Measurements from ENCODE around the gene AJAP1.

AJAP1 gene

DNA sequence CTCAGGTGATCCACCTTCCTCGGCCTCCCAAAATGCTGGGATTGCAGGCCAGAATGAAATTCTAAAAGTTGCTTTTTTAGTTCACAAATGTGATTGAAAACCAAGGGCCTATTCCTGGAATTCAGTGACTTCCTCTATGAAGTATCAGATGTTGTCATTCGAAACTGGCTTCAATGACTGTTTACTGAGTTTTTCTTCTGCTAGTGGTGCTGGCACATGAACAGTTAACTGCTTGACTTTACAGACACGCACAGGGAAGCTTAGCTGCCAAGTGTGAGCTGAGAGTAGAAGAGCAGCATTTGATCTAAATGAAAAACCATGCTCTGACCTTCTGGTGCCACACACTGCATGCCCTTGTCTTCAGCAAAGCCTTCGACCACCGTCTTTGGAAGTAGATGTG, 32.8 kb upstream of the AJAP1 start:
- TF ChIP-seq MYC (IDR thresholded peaks at IDR 0.05; ENCODE audit: low read depth, low read length) (no peak), POLR2A (IDR thresholded peaks at IDR 0.05; ENCODE audit: extremely low read depth, insufficient read length) (no peak), CTCF (IDR thresholded peaks at IDR 0.05; ENCODE audit: low read depth, low read length) (no peak), MAX (IDR thresholded peaks at IDR 0.05; ENCODE audit: low read depth, low read length) (no peak)
- no peak for DNase-seq (ENCODE audit: low read depth)
- no peak overlapping the region for H3K4me3 ChIP-seq (ENCODE audit: low read depth, low read length)

DNA sequence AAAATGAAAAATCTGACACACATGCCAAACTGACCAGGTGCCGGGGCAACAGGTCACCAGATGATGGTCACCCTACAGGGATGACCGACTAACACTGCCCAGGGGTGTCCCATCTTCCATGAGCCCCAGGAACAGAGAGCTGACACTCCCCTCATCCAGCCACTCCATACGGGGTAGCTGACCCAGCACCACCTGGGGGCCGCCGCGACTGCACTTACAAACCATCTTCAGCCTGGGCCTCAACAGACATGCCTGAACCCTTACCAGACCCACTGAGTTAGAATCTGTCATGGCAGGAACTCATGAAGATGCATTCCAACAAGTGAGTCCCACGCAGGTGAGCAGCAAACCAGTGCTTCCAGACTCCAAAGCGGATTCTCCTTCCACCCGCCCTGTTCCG, 31.6 kb upstream of the AJAP1 start:
- DNase-seq (ENCODE audit: low read depth): no peak
- TF ChIP-seq POLR2A (IDR thresholded peaks at IDR 0.05; ENCODE audit: extremely low read depth, insufficient read length) (no peak), MAX (IDR thresholded peaks at IDR 0.05; ENCODE audit: low read depth, low read length) (no peak), CTCF (IDR thresholded peaks at IDR 0.05; ENCODE audit: low read depth, low read length) (no peak), MYC (IDR thresholded peaks at IDR 0.05; ENCODE audit: low read depth, low read length) (no peak)
- H3K4me3 ChIP-seq (ENCODE audit: low read depth, low read length): no peak overlapping the region

DNA sequence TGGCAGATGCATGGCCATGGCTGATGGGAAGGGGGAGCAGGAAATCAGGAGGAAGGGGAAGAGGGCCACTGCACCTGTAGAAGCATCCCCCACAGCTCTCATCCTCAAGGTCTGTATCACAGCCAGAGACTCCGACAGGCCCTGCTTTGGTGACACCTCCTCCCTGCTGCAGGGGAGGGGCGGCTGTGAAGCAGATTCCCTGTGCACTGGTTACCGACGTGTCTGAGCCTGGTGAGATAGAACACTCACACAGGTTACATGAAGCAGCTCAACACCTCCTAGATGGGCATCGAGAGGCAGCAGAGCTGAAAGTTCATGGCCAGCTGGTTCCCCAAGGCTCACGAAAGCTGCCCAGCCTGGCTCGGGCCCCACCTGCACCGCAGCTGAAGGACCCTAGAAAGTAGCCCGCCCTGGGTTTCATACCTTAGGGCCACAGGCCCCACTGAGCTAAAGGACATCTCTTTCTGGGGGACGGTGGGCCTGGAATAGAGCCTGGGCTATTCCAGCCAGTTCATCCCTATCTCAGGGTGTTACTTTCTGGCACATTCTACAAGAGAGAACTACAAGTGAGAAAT, 30.2 kb upstream of the AJAP1 start:
- H3K4me3 ChIP-seq (ENCODE audit: low read depth, low read length): no peak overlapping the region
- DNase-seq (ENCODE audit: low read depth): no peak
- TF ChIP-seq MYC (IDR thresholded peaks at IDR 0.05; ENCODE audit: low read depth, low read length): no peak
- no peak for TF ChIP-seq MAX (IDR thresholded peaks at IDR 0.05; ENCODE audit: low read depth, low read length)
- TF ChIP-seq POLR2A (IDR thresholded peaks at IDR 0.05; ENCODE audit: extremely low read depth, insufficient read length): no peak
- no peak for TF ChIP-seq CTCF (IDR thresholded peaks at IDR 0.05; ENCODE audit: low read depth, low read length)

DNA sequence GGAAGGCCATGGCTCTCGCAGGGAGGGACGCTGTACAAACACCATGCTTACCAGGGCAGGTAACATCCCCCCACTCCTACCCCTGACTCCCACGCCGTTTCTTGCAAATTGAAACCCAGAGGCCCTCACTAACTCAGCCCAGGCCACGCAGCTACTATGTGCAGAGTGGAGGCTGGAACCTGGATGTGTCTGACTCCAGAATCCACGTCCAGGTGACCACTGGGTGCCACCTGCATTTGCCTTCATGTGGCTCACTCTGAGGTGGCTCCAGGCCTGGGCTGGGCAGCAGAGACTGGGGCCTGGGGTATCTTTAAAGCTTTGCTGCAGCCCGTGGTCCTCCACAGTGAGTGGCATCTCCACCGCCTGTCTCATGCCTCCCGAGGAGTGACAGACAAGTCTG, 29.6 kb upstream of the AJAP1 start:
- no peak overlapping the region for H3K4me3 ChIP-seq (ENCODE audit: low read depth, low read length)
- TF ChIP-seq MYC (IDR thresholded peaks at IDR 0.05; ENCODE audit: low read depth, low read length) (no peak), CTCF (IDR thresholded peaks at IDR 0.05; ENCODE audit: low read depth, low read length) (no peak), MAX (IDR thresholded peaks at IDR 0.05; ENCODE audit: low read depth, low read length) (no peak), POLR2A (IDR thresholded peaks at IDR 0.05; ENCODE audit: extremely low read depth, insufficient read length) (no peak)
- no peak for DNase-seq (ENCODE audit: low read depth)

GRCh38 chr1:4626061-4626460, 28.3 kb upstream of the AJAP1 start:
- no peak for DNase-seq (ENCODE audit: low read depth)
- H3K4me3 ChIP-seq (ENCODE audit: low read depth, low read length): no peak overlapping the region
- TF ChIP-seq CTCF (IDR thresholded peaks at IDR 0.05; ENCODE audit: low read depth, low read length) (no peak), MYC (IDR thresholded peaks at IDR 0.05; ENCODE audit: low read depth, low read length) (no peak)
